Loucy (cell line): ENCODE results near the gene MYO18B.

Experiments
- H2AFZ ChIP-seq: fragments of 200-600 bp; sonication (generic); 2 replicates; pipeline ENCODE4 v1.6.0; 2016; ENCODE audit warnings: antibody characterized with exemption, mild to moderate bottlenecking, low read length, moderate library complexity
- H3F3A ChIP-seq: fragments of 200-600 bp; 2 replicates; pipeline ENCODE4 v1.6.0; 2016; ENCODE audit warnings: antibody characterized with exemption, low read depth, mild to moderate bottlenecking
- H3K27me3 ChIP-seq: fragments of 200-600 bp; sonication (generic); 2 replicates; pipeline ENCODE4 v1.6.1; 2014; ENCODE audit warnings: low read length, mild to moderate bottlenecking; ENCODE audit not compliant: insufficient read depth, poor library complexity, severe bottlenecking
- H3K36me3 ChIP-seq: fragments of 200-600 bp; sonication (generic); 2 replicates; pipeline ENCODE4 v1.6.1; 2016; ENCODE audit warnings: low read length; ENCODE audit not compliant: insufficient read depth
- H3K4me1 ChIP-seq: fragments of 200-600 bp; sonication (generic); 2 replicates; pipeline ENCODE4 v1.5.1; 2014; ENCODE audit warnings: low read length, mild to moderate bottlenecking; ENCODE audit not compliant: insufficient read depth, poor library complexity, severe bottlenecking
- H3K4me2 ChIP-seq: fragments of 200-600 bp; sonication (generic); 2 replicates; pipeline ENCODE4 v1.6.0; 2014; ENCODE audit warnings: antibody characterized with exemption, low read length, low read depth, mild to moderate bottlenecking; ENCODE audit not compliant: poor library complexity, severe bottlenecking
- H3K4me3 ChIP-seq: fragments of 200-600 bp; sonication (generic); 2 replicates; pipeline ENCODE4 v1.5.1; 2014; ENCODE audit warnings: low read length, mild to moderate bottlenecking, mixed read lengths; ENCODE audit not compliant: poor library complexity, severe bottlenecking
- H3K79me2 ChIP-seq: fragments of 200-600 bp; sonication (generic); 2 replicates; pipeline ENCODE4 v1.6.1; 2014; ENCODE audit warnings: low read length; ENCODE audit not compliant: insufficient read depth
- H3K9ac ChIP-seq: fragments of 200-600 bp; sonication (generic); 2 replicates; pipeline ENCODE4 v1.6.0; 2014; ENCODE audit warnings: mild to moderate bottlenecking, low read depth, low read length, moderate library complexity; ENCODE audit not compliant: poor library complexity, severe bottlenecking
- H3K9me2 ChIP-seq: fragments of 200-600 bp; sonication (generic); replicated peaks from 2 replicates; pipeline ENCODE4 v1.6.1; 2016; ENCODE audit warnings: low read depth, low read length, mixed read lengths
- H3K9me3 ChIP-seq: fragments of 200-600 bp; sonication (generic); 2 replicates; pipeline ENCODE4 v1.6.1; 2014; ENCODE audit warnings: mild to moderate bottlenecking, antibody characterized with exemption, low read length, low read depth; ENCODE audit not compliant: insufficient read depth
- H4K20me1 ChIP-seq: fragments of 200-600 bp; sonication (generic); 2 replicates; pipeline ENCODE4 v1.6.0; 2014; ENCODE audit warnings: antibody characterized with exemption, low read length, mild to moderate bottlenecking; ENCODE audit not compliant: insufficient read depth, poor library complexity, severe bottlenecking
- EZH2phosphoT487 ChIP-seq: fragments of 200-600 bp; IDR thresholded peaks from 2 replicates; pipeline ENCODE4 v1.6.1; 2018; ENCODE audit warnings: antibody characterized with exemption, mild to moderate bottlenecking, moderate library complexity, borderline replicate concordance
- TF ChIP-seq, protein P1 (sequence below): fragments of 200-600 bp; sonication (generic); conservative IDR thresholded peaks from 2 replicates; pipeline ENCODE4 v1.5.1; 2014; ENCODE audit warnings: mild to moderate bottlenecking, antibody characterized with exemption, low read length

Gene MYO18B

DNA sequence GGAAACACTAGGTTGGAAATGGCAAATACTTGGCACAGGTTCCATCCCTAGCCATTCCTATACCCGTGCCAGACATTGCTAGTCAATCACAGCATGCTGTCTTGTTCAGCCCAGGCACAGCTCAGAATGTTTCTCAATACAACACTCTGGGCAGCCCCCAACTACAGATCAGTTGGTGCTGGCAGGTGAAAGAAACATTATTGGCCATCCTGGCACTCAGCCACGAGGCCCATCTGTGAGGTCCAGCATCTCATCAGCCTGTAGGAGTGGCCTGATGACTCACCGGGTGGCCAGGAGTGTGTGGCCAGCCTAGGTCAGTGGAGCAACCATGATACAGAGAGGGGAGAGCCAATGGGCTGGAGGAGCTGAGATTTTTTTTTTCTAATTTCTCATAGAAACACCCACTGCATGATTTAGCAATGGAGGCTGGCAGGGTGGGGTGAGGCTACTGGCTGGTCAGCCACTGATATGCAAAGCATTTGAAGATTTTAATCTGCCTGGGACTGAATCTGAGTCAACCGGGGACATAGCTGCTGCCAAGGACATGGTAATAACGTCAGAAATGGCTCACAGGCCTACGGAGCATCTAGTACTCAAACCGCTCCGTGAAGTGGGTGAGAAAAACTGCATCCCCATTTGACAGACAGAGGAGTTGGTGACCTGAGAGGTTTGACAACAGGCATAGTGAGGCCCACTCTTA is 5.4 kb downstream of the MYO18B start:
- Histone ChIP-seq H3K9me3 (no peaks in the 10 kb centered on the region), H3K9me2 (no peaks in the 10 kb centered on the region), H3K4me2 (no peak overlapping the region), H3K4me3 (no peak overlapping the region), H3K4me1 (peaks cover 80% of the 10 kb centered on the region), H3K9ac (peak overlapping the region; percentile 40), H4K20me1 (no peaks in the 10 kb centered on the region), H2AFZ (no peak overlapping the region), H3K27me3 (no peaks in the 10 kb centered on the region), H3K36me3 (no peaks in the 10 kb centered on the region), H3K79me2 (peaks cover 11% of the 10 kb centered on the region; the same call in 1 of the 2 replicates), H3F3A (no peaks in the 10 kb centered on the region)
- TF ChIP-seq EZH2phosphoT487 = no peak
- TF ChIP-seq, protein P1, sequence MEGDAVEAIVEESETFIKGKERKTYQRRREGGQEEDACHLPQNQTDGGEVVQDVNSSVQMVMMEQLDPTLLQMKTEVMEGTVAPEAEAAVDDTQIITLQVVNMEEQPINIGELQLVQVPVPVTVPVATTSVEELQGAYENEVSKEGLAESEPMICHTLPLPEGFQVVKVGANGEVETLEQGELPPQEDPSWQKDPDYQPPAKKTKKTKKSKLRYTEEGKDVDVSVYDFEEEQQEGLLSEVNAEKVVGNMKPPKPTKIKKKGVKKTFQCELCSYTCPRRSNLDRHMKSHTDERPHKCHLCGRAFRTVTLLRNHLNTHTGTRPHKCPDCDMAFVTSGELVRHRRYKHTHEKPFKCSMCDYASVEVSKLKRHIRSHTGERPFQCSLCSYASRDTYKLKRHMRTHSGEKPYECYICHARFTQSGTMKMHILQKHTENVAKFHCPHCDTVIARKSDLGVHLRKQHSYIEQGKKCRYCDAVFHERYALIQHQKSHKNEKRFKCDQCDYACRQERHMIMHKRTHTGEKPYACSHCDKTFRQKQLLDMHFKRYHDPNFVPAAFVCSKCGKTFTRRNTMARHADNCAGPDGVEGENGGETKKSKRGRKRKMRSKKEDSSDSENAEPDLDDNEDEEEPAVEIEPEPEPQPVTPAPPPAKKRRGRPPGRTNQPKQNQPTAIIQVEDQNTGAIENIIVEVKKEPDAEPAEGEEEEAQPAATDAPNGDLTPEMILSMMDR = no peak

DNA sequence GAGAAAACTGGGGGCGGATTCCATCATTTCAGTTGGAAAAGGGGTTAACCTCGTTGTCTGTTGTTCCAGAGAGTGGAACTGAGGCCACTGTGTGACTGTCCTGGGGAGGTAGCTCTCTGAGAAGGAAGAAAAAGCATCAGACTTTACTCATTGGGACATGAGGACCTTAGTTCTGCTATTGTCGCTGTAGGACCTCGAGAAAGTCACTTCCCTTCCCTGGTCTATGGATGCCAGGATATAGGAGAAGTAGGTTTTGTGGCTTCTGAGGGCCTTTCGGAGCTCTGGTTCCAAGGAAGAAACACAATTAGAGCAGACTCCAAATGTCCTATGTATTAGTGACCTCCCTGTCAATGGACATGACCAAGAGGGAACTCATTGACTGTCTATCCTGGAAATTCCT is 6.2 kb downstream of the MYO18B start:
- no peaks in the 10 kb centered on the region for H3F3A ChIP-seq
- H3K36me3 ChIP-seq = no peaks in the 10 kb centered on the region
- no peak overlapping the region for H3K4me3 ChIP-seq
- H3K27me3 ChIP-seq = no peaks in the 10 kb centered on the region
- H2AFZ ChIP-seq = no peak overlapping the region
- no peak overlapping the region for H3K4me2 ChIP-seq
- no peaks in the 10 kb centered on the region for H4K20me1 ChIP-seq
- peak overlapping the region; percentile 40 for H3K9ac ChIP-seq
- TF ChIP-seq, protein P1 = no peak
- no peak for TF ChIP-seq EZH2phosphoT487
- no peaks in the 10 kb centered on the region for H3K9me2 ChIP-seq
- H3K9me3 ChIP-seq = no peaks in the 10 kb centered on the region
- peaks cover 72% of the 10 kb centered on the region for H3K4me1 ChIP-seq
- peaks cover 11% of the 10 kb centered on the region; the same call in 1 of the 2 replicates for H3K79me2 ChIP-seq

DNA sequence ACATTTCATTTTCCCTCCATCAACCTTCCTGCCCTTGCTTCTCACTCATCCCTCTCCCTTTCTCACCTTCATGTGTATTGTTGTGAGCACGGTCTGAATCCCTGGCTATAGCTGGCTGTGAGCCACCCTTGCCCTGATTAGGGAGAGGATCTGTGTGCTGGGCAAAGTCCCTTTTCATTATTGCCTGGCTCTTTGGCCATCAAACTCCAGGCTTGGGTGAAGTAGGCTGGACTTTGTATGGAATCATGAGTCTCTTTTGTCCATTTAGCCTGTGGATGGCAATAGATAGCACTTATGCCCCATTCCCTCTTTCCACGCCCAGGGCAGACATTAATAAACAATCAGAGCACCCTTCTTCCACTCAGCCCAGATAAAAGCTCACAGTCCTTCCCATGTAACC is 6.7 kb downstream of the MYO18B start:
- Histone ChIP-seq H3K4me3 (no peak overlapping the region), H3K4me2 (peak overlapping the region; percentile 8), H3K4me1 (peaks cover 67% of the 10 kb centered on the region), H2AFZ (0 out of 2 replicates have a peak overlapping the region, but pooled peaks have one; percentile 2), H3K27me3 (no peaks in the 10 kb centered on the region), H3F3A (no peaks in the 10 kb centered on the region), H3K9ac (peak overlapping the region; percentile 40), H4K20me1 (no peaks in the 10 kb centered on the region), H3K9me2 (no peaks in the 10 kb centered on the region), H3K36me3 (no peaks in the 10 kb centered on the region), H3K9me3 (no peaks in the 10 kb centered on the region), H3K79me2 (peaks cover 8% of the 10 kb centered on the region; the same call in 1 of the 2 replicates)
- no peak for TF ChIP-seq EZH2phosphoT487
- TF ChIP-seq, protein P1 = no peak
